AG04450 (cell line): ENCODE data around the gene CDK2. TPM values are rescaled to one million over a fixed set of nuclear protein-coding genes. Genes with fewer than 3 reads are reported as not detected.
"Not testable (repeated sequence)": the region's sequence is repeated elsewhere in the genome, so short reads cannot be mapped to it uniquely, and the experiment has no call there.

Source experiments
- CTCF ChIA-PET: fragments of 300-600, 350-600 bp; formaldehyde crosslinking; extraction: SDS; loops from one replicate; lab custom pipeline; 2022; ENCODE audit warnings: antibody characterized with exemption, inconsistent platforms; lab: Charles Lee
- POLR2A ChIA-PET: fragments of 350-600 bp; formaldehyde crosslinking; extraction: SDS; loops from one replicate; lab custom pipeline; 2021; ENCODE audit warnings: antibody characterized with exemption, inconsistent platforms; lab: Yijun Ruan, JAX
- DNase-seq: peaks from one replicate; pipeline ENCODE4 v3.0.0-alpha.2; 2011; ENCODE audit warnings: low read depth, low spot score
- H3K27ac ChIP-seq: one replicate; pipeline ENCODE4 v1.5.1; 2012; ENCODE audit warnings: low read depth, low read length, control low read depth
- H3K27me3 ChIP-seq: one replicate; pipeline ENCODE4 v1.6.0; 2012; ENCODE audit warnings: low read length; ENCODE audit not compliant: control insufficient read depth, insufficient read depth
- H3K4me3 ChIP-seq: 2 replicates; pipeline ENCODE4 v1.5.1; 2011; ENCODE audit warnings: mild to moderate bottlenecking, low read depth, low read length, control low read depth
- H3K9me3 ChIP-seq: 2 replicates; pipeline ENCODE4 v1.5.1; 2012; ENCODE audit warnings: low read length; ENCODE audit not compliant: control insufficient read depth, insufficient read depth
- polyA plus RNA-seq: library from polyadenylated mRNA; depleted of rRNA; stranded (reverse); fragments of >200 nt; gene quantifications from 2 replicates; pipeline ENCODE4 v1.2.3, GENCODE V29; 2011
- TF ChIP-seq, protein P1 (sequence below): IDR thresholded peaks from 2 replicates; pipeline ENCODE4 v1.5.1; 2011; ENCODE audit warnings: low read depth, low read length, control low read depth, inconsistent platforms

CDK2 gene
- polyA plus RNA-seq, 1 experiment: 30.6 TPM

DNA sequence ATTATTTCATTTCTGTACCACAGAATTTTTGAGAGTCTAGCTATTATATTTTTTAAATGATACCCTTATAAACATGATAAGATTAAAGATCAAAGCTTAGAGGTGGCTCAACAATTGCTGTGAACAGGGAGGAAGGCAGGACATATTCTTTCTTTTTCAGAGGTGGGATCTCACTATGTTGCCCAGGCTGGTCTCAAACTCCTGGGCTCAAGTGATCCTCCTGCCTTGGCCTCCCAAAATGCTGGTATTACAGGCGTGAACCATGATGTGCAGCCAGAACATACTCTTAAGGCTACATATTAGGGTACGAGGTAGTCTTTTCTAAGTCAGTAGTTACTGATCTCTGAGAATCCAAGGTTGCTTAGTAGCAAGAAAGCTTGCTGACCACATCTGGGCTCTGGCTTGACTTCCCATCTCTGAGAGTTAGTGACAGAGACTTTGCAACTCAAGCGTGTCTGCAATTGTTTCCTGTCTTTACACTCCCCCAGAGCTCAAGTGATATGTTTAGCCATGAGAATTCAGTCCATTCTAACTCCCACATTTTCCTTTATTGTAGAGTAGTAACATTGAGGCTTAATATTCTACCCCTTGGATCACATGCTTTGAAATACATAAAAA is 15.8 kb downstream of the CDK2 start:
- no peaks in the 10 kb centered on the region for H3K27me3 ChIP-seq
- no peak overlapping the region for H3K4me3 ChIP-seq
- ChIA-PET POLR2A (interaction anchor here (0.5 to 0.7 kb wide), 2 partner anchors 26 to 62 kb away, joined by 4 to 5 read pairs; no protein-coding TSS in a partner anchor), CTCF (interaction anchor here (1.1 to 7.0 kb wide), 5 partner anchors 14 to 244 kb away, joined by 3 to 96 read pairs (median 7); partner anchors contain the start of gene SUOX)
- H3K27ac ChIP-seq: no peak overlapping the region
- no peak for DNase-seq
- no peaks in the 10 kb centered on the region for H3K9me3 ChIP-seq
- TF ChIP-seq, protein P1, sequence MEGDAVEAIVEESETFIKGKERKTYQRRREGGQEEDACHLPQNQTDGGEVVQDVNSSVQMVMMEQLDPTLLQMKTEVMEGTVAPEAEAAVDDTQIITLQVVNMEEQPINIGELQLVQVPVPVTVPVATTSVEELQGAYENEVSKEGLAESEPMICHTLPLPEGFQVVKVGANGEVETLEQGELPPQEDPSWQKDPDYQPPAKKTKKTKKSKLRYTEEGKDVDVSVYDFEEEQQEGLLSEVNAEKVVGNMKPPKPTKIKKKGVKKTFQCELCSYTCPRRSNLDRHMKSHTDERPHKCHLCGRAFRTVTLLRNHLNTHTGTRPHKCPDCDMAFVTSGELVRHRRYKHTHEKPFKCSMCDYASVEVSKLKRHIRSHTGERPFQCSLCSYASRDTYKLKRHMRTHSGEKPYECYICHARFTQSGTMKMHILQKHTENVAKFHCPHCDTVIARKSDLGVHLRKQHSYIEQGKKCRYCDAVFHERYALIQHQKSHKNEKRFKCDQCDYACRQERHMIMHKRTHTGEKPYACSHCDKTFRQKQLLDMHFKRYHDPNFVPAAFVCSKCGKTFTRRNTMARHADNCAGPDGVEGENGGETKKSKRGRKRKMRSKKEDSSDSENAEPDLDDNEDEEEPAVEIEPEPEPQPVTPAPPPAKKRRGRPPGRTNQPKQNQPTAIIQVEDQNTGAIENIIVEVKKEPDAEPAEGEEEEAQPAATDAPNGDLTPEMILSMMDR: no peak

- H3K4me3 ChIP-seq: no peak overlapping the region
- no peak overlapping the region for H3K27ac ChIP-seq
- ChIA-PET CTCF (interaction anchor here (0.6 to 7.0 kb wide), 5 partner anchors 13 to 245 kb away, joined by 3 to 96 read pairs (median 7); partner anchors contain the start of genes SMARCC2 and SUOX), POLR2A (no interaction called here)
- TF ChIP-seq, protein P1: no peak
- H3K9me3 ChIP-seq: no peaks in the 10 kb centered on the region
- no peak for DNase-seq
- H3K27me3 ChIP-seq: no peaks in the 10 kb centered on the region
These were observed 16.7 kb downstream of the CDK2 start for GRCh38 chr12:55983232-55983842.

GRCh38 chr12:55984861-55985260 is 18.2 kb downstream of the CDK2 start:
- CTCF ChIA-PET: interaction anchor here (0.6 to 7.0 kb wide), 7 partner anchors 9 to 246 kb away, joined by 3 to 96 read pairs (median 5); partner anchors contain the start of gene SUOX
- no peaks in the 10 kb centered on the region for H3K27me3 ChIP-seq
- POLR2A ChIA-PET: interaction anchor here (0.6 to 0.7 kb wide), 2 partner anchors 11 to 146 kb away, joined by 4 to 6 read pairs; no protein-coding TSS in a partner anchor
- TF ChIP-seq, protein P1: no peak
- no peak overlapping the region for H3K4me3 ChIP-seq
- H3K9me3 ChIP-seq: no peaks in the 10 kb centered on the region
- no peak overlapping the region for H3K27ac ChIP-seq
- no peak for DNase-seq

- CTCF ChIA-PET: interaction anchor here (0.9 to 7.0 kb wide), 7 partner anchors 8 to 246 kb away, joined by 3 to 96 read pairs (median 5); partner anchors contain the start of genes RAB5B and SUOX
- POLR2A ChIA-PET: interaction anchor here (0.6 to 0.7 kb wide), 2 partner anchors 11 to 147 kb away, joined by 4 to 6 read pairs; no protein-coding TSS in a partner anchor
- H3K4me3 ChIP-seq: no peak overlapping the region
- DNase-seq: no peak
- H3K9me3 ChIP-seq: no peaks in the 10 kb centered on the region
- no peak overlapping the region for H3K27ac ChIP-seq
- TF ChIP-seq, protein P1: no peak
- H3K27me3 ChIP-seq: no peaks in the 10 kb centered on the region
These were observed 18.7 kb downstream of the CDK2 start for GRCh38 chr12:55985341-55985740.

DNA sequence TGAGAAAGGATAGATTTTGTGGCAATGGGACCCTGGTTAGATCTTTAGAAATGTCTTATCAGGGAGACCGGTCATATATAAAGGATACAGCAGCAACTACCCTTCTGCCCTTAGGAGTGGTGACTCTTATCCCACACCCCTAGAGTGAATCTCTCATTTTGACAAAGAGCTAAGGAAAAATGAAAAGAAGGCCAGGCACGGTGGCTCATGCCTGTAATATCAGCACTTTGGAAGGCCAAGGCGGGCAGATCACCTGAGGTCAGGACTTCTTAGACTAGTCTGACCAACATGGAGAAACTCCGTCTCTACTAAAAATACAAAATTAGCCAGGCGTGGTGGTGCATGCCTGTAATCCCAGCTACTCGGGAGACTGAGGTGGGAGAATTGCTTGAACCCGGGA is 19.3 kb downstream of the CDK2 start:
- H3K4me3 ChIP-seq, POLR2A ChIA-PET, DNase-seq, H3K9me3 ChIP-seq, H3K27me3 ChIP-seq, H3K27ac ChIP-seq: not testable (repeated sequence)
- CTCF ChIA-PET: interaction anchor here (0.6 to 7.0 kb wide), 5 partner anchors 10 to 86 kb away, joined by 3 to 96 read pairs (median 6); partner anchors contain the start of genes RAB5B and SUOX
